Body of pancreas (tissue), 4 donors: ENCODE measurements around the gene RAI1.

Source experiments
- CTCF ChIP-seq, 7 experiments: fragments of 450-650 bp in 4 of 7; fragments of 200-600 bp in 3 of 7; sonication (generic) in 3 of 7; IDR thresholded peaks; one replicate each; pipeline ENCODE4 v1.5.1; 2016 to 2019; ENCODE audit warnings: antibody characterized with exemption in 7 of 7
- POLR2A ChIP-seq, 3 donors: fragments of 450-650 bp; IDR thresholded peaks; one replicate each; pipeline ENCODE4 v1.6.1; 2016; ENCODE audit warnings: antibody characterized with exemption in 3 of 3, mild to moderate bottlenecking in 2 of 3

GRCh38 chr17:17767154-17767869 lies 86.1 kb downstream of the RAI1 start:
- TF ChIP-seq CTCF (IDR thresholded peaks at IDR 0.05) (no peak), POLR2A (IDR thresholded peaks at IDR 0.05) (no peak)
